ENCODE data around the gene PANK4.

Gene PANK4

DNA sequence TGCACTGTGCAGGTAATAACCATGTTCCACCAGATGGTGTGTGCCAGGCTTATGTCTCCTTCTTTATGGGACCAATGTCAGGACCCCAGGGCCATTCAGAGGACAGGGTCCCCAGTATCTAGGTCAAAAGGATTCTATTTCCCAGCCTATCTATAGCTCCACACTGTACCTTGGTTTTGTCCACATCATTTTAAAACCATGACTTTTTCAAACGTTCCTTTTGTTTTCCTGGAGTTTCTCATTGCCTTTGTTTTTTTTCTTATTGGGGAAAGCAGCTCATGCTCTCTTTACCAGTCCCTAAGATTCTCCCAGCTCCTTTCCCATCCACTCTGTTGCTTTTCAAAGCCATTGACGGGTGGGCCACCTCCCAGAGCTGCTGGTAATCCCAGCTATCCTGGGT lies 37.7 kb downstream of the PANK4 start:
- no peaks in the 10 kb centered on the region for H4K20me1 ChIP-seq (ENCODE audit: low read depth, low read length)
- H3K9ac ChIP-seq (ENCODE audit: low read length) = no peak overlapping the region
- no peak overlapping the region for H2AFZ ChIP-seq (ENCODE audit: low read depth, low read length, severe bottlenecking)
- H3K9me3 ChIP-seq (ENCODE audit: insufficient read depth, low read length) = no peaks in the 10 kb centered on the region
- H3F3A ChIP-seq (ENCODE audit: insufficient read depth) = no peaks in the 10 kb centered on the region
- no peaks in the 10 kb centered on the region for H3K36me3 ChIP-seq (ENCODE audit: low read length)
- no peak overlapping the region for H3K27ac ChIP-seq (ENCODE audit: low read depth, low read length)
- no peaks in the 10 kb centered on the region for H3K27me3 ChIP-seq (ENCODE audit: low read length)
- H3K79me2 ChIP-seq (ENCODE audit: insufficient read depth, low read length) = no peaks in the 10 kb centered on the region
- no peak overlapping the region for H3K4me2 ChIP-seq (ENCODE audit: low read depth, low read length, poor library complexity, severe bottlenecking)
- H3K9me2 ChIP-seq (replicated peaks; ENCODE audit: insufficient read depth, low read length) = no peaks in the 10 kb centered on the region
- no peak overlapping the region for H3K4me3 ChIP-seq (ENCODE audit: insufficient read depth, low read length, poor library complexity, severe bottlenecking)
- TF ChIP-seq, protein P1, sequence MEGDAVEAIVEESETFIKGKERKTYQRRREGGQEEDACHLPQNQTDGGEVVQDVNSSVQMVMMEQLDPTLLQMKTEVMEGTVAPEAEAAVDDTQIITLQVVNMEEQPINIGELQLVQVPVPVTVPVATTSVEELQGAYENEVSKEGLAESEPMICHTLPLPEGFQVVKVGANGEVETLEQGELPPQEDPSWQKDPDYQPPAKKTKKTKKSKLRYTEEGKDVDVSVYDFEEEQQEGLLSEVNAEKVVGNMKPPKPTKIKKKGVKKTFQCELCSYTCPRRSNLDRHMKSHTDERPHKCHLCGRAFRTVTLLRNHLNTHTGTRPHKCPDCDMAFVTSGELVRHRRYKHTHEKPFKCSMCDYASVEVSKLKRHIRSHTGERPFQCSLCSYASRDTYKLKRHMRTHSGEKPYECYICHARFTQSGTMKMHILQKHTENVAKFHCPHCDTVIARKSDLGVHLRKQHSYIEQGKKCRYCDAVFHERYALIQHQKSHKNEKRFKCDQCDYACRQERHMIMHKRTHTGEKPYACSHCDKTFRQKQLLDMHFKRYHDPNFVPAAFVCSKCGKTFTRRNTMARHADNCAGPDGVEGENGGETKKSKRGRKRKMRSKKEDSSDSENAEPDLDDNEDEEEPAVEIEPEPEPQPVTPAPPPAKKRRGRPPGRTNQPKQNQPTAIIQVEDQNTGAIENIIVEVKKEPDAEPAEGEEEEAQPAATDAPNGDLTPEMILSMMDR (IDR thresholded peaks at IDR 0.05; ENCODE audit: insufficient read depth, low read length, poor library complexity, severe bottlenecking) = no peak
- TF ChIP-seq EZH2phosphoT487 (conservative IDR thresholded peaks at IDR 0.05; ENCODE audit: low read length) = no peak

DNA sequence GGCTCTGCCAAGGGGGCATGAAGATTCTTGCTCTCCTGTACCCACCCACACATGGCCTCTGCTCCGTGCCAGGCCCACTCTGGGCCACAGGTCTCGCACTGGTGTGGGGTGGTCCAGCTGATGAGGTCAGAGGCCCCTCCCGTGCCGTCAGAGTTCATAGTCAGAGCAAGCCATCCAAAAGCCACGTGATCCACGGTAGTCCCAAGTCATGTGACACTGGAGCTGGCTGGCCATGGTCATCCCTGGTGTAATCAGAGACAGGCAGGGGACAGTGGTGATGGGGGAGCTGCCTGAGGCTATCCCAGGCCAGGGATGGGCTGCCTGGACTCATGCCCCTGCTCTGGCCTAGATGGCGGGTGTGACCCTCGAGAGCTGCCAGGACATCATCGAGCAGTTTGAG lies 39.8 kb downstream of the PANK4 start:
- H3K9me3 ChIP-seq (ENCODE audit: insufficient read depth, low read length) = no peaks in the 10 kb centered on the region
- no peak overlapping the region for H2AFZ ChIP-seq (ENCODE audit: low read depth, low read length, severe bottlenecking)
- H4K20me1 ChIP-seq (ENCODE audit: low read depth, low read length) = no peaks in the 10 kb centered on the region
- H3K4me3 ChIP-seq (ENCODE audit: insufficient read depth, low read length, poor library complexity, severe bottlenecking) = no peak overlapping the region
- no peak overlapping the region for H3K9ac ChIP-seq (ENCODE audit: low read length)
- no peak overlapping the region for H3K4me2 ChIP-seq (ENCODE audit: low read depth, low read length, poor library complexity, severe bottlenecking)
- no peaks in the 10 kb centered on the region for H3K36me3 ChIP-seq (ENCODE audit: low read length)
- no peak for TF ChIP-seq EZH2phosphoT487 (conservative IDR thresholded peaks at IDR 0.05; ENCODE audit: low read length)
- TF ChIP-seq, protein P1 (IDR thresholded peaks at IDR 0.05; ENCODE audit: insufficient read depth, low read length, poor library complexity, severe bottlenecking) = no peak
- no peaks in the 10 kb centered on the region for H3K9me2 ChIP-seq (replicated peaks; ENCODE audit: insufficient read depth, low read length)
- no peaks in the 10 kb centered on the region for H3K27me3 ChIP-seq (ENCODE audit: low read length)
- no peak overlapping the region for H3K27ac ChIP-seq (ENCODE audit: low read depth, low read length)
- no peaks in the 10 kb centered on the region for H3K79me2 ChIP-seq (ENCODE audit: insufficient read depth, low read length)
- no peaks in the 10 kb centered on the region for H3F3A ChIP-seq (ENCODE audit: insufficient read depth)

DNA sequence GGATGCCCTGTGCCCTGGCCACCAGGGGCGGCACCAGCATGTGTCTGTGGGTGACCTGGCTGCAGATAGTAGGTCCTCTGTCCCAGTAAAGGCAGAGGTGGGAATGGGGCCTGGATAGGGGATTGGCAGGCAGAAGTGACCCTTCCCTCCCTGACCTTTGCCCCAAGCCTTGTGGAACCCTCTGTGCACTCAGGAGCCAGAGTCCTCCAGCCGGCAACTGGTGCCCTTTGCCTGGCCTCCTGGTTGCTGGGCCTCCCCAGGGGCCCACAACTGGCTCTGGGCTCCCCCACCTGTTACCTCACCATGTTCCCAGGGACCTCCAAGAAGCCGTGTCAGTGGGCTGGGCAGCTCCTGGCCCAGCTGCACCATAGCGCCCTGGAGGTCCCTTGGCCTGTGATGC lies 40.4 kb downstream of the PANK4 start:
- no peaks in the 10 kb centered on the region for H3K9me2 ChIP-seq (replicated peaks; ENCODE audit: insufficient read depth, low read length)
- H3K27me3 ChIP-seq (ENCODE audit: low read length) = no peaks in the 10 kb centered on the region
- no peaks in the 10 kb centered on the region for H3K9me3 ChIP-seq (ENCODE audit: insufficient read depth, low read length)
- H2AFZ ChIP-seq (ENCODE audit: low read depth, low read length, severe bottlenecking) = no peak overlapping the region
- no peaks in the 10 kb centered on the region for H4K20me1 ChIP-seq (ENCODE audit: low read depth, low read length)
- H3K9ac ChIP-seq (ENCODE audit: low read length) = no peak overlapping the region
- no peak overlapping the region for H3K4me2 ChIP-seq (ENCODE audit: low read depth, low read length, poor library complexity, severe bottlenecking)
- H3K36me3 ChIP-seq (ENCODE audit: low read length) = no peaks in the 10 kb centered on the region
- no peak overlapping the region for H3K4me3 ChIP-seq (ENCODE audit: insufficient read depth, low read length, poor library complexity, severe bottlenecking)
- no peak for TF ChIP-seq EZH2phosphoT487 (conservative IDR thresholded peaks at IDR 0.05; ENCODE audit: low read length)
- TF ChIP-seq, protein P1 (IDR thresholded peaks at IDR 0.05; ENCODE audit: insufficient read depth, low read length, poor library complexity, severe bottlenecking) = no peak
- H3K79me2 ChIP-seq (ENCODE audit: insufficient read depth, low read length) = no peaks in the 10 kb centered on the region
- H3F3A ChIP-seq (ENCODE audit: insufficient read depth) = no peaks in the 10 kb centered on the region
- H3K27ac ChIP-seq (ENCODE audit: low read depth, low read length) = no peak overlapping the region
